ENCODE measurements around the gene COX5A. TPM values are rescaled to one million over a fixed set of nuclear protein-coding genes. Genes with fewer than 3 reads are reported as not detected.
"Not testable (repeated sequence)": the region's sequence is repeated elsewhere in the genome, so short reads cannot be mapped to it uniquely, and the experiment has no call there.

The COX5A gene
- total RNA-seq, 1 donor from 2014 or later: 804 TPM

DNA sequence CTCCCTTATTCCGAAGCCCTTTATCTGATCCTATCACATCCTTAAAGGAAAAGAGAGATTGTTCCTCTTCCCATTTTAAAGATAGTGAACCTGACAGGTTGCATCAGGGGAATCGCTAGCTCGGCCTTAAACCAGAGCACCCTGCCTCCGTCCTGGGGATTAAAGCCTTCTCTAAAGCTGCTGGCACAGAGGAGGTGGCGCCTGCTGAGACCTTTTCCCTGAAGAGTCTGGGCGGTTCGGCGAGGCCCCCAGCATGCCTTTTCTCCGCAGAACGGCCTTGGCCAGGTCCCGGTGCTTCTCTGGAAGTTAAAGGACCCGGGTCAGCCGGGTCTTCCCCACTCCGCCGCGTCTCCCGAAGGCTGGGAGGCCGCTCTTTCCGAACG is 31.8 kb downstream of the COX5A start:
- intact Hi-C loops (cut with DNase I): loop anchor here (1.0 to 2.0 kb wide), 2 partner anchors 31 to 33 kb away; partner anchors contain the start of gene SCAMP2
- no peak for DNase-seq (ENCODE audit: low spot score)

DNA sequence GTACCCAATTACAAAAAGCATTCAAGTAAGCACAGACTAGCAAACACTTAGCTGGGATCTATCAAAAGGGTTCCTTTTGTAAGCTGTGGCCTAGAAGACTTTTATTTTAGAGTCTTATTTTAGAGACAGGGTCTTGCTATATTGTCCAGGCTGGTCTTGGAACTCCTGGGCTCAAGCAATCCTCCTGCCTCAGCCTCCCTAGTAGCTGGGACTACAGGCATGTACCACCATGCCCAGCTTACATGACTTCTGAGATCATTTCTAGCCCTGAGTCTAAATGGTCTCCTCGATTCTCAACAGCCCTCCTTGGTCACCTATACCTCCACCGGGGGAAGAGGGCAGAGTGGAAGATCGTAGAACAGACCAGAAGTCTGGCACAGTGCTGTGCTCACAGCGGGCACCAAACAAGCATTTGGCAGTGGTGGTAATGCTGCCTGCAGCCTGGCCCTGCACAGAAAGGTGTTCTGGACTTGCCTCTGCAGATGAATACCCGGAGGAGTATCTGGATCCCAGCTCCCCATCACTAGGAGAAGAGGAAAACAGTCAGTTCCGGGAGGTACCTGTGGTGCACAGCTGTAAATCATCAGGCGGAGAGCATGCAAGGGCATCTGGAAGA is 33.6 kb downstream of the COX5A start:
- no peak for DNase-seq (ENCODE audit: low spot score)
- intact Hi-C loops (cut with DNase I): loop anchor here (5.0 kb wide), 1 partner anchor 117 kb away; no protein-coding TSS in a partner anchor

DNA sequence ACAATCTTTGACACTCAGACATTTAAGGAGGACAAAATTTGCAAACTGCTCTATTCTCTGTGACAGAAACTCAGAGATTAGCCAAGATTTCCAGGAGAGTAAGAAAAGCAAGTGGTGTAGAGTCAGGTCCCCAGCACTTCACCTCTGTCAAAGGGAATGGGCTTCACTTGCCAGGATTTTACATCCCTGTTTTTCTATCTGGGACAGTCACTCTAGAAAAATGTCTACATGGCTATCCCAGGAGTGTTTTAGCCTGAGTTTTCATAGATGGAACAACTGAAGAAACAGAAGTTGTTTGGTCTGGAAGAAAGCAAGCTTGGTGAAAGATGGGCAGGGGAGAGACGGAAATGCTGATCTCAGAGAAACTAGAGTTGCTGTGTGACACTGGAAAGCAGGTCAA is 34.2 kb downstream of the COX5A start:
- no peak for DNase-seq (ENCODE audit: low spot score)
- intact Hi-C loops (cut with DNase I): loop anchor here (2.0 to 5.0 kb wide), 2 partner anchors 61 to 116 kb away; partner anchors contain the start of gene ULK3

DNA sequence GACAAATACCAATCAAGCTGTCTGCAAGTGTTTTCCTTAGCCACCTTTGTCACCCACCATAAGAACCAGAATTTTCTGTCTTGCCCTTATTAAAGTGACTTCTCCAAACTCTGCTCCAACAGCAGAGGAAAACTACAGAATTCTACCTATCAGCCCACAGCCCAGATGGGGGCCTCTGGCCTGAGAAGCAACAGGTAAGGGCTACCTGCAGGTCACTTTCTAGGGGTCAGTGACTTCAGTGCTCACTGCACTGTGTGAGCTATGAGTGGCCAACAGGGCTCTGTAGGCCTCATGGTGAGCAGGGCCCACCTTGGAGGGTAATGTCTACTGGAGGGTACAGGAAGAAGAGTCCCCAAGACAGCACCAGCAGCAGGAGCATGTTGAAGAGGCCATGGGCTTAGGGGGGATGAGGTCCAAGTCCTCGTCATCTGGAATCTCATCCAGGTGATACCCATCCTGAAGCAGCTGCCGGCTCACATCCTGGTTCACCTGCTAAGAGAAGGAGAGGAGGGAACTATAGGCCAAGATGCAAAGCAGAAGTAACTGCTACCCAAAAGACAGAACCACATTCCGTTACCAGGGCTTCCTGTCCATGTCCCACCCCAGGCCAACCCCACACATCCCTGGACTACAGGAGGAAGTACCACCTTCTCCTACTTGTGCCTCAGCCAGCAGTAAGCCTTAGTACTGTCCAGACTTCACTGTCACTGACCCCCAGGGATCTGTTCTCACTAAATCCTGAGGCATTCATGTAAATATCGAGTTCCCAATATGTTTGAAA is 35.4 kb downstream of the COX5A start:
- no peak for DNase-seq (ENCODE audit: low spot score)
- intact Hi-C loops (cut with DNase I): loop anchor here (2.0 to 5.0 kb wide), 2 partner anchors 60 to 115 kb away; partner anchors contain the start of gene ULK3

DNA sequence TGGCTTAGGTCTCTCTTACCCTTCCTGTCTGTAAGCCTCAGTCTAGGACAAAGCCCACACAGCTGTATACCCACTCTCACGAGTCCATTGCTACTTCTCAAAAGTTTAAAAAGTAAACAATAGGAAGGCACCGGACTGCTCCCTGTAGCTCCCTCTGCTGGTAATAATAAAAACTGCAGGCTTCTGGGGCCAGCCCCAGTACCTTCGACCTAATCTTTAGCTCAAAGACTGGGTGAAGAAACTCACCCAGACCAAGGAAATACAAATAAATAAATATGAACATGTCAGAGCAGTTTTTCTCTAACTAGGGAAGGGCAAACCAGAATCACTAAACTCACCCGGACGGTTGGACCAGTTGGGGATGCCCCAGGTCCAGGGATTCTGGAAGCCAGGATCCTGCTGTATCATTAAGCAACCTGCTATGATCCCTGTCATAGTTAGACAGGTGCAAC is 36.2 kb downstream of the COX5A start:
- intact Hi-C loops (cut with DNase I): loop anchor here (2.0 to 5.0 kb wide), 2 partner anchors 59 to 114 kb away; partner anchors contain the start of gene ULK3
- no peak for DNase-seq (ENCODE audit: low spot score)

DNA sequence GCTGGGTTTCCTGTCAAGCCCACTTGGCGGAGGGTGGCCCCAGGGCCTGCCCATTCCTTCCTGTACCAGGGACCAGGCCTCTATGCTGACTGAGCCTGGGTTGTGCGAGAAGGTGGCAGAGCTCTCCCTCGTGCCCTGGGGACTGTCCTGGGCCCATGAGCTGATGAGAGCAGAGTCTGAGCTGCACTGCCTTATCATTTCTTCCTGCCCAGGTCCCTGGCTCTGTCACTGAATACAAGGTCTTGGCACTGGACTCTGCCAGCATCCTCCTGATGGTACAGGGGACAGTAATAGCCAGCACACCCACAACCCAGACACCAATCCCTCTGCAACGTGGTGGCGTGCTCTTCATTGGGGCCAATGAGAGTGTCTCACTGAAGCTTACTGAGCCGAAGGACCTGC is 40.6 kb downstream of the COX5A start:
- DNase-seq (ENCODE audit: low spot score): no peak
- intact Hi-C loops (cut with DNase I): no loop called here

DNA sequence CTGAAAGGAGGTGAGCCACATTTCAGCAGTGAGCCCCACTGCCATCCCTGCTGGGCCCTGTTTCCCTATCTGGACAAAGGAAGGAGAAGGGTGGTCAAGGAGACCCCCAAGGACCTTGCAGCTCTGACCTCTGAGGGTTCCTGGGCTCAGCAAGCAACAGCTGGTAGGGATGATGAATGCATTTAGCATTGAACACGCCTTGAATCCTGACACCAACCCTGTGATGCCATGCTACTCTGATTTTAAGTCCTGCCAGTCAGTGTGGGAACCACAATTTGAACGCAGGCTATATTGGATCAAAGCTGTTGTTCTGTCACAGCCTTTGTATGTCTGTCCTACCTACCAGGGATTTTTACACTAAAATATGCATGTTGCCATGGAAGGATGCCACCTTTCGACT is 41.6 kb downstream of the COX5A start:
- intact Hi-C loops (cut with DNase I): no loop called here

DNA sequence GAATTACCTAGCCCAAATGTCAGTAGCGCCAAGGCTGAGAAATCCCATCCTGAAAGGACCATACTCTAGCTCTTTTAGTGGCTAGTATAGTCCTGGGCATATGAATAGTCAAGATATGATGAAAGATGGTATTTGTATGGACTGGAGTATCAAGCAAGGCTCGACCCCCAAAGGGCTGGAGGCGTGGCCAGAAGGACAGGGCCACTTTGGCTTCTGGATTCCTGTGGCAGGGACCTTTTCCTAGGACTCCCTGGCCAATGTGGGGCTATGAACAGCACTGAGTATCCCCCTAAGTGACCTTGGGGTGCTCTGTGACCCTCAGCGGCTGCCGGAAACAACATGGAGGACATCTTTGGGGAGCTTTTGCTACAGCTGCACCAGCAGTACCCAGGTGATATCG is 42.0 kb downstream of the COX5A start:
- no peak for DNase-seq (ENCODE audit: low spot score)
- intact Hi-C loops (cut with DNase I): no loop called here

More for the DNA sequence above, 41.6 kb downstream of the COX5A start:
- DNase-seq (ENCODE audit: low spot score): no peak

DNA sequence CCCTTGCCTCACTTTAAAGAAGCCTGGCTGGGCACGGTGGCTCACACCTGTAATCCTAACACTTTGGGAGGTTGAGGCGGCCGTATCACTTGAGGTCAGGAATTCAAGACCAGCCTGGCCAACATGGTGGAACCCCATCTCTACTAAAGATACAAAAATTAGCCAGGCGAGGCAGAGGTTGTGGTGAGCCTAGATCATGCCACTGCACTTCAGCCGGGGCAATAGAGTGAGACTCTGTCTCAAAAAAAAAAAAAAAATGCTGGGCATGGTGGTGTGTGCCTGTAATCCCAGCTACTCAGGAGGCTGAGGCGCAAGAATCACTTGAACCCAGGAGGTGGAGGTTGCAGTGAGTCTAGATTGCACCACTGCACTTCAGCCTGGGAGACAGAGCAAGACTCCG is 43.5 kb downstream of the COX5A start:
- intact Hi-C loops (cut with DNase I); DNase-seq (ENCODE audit: low spot score): not testable (repeated sequence)

DNA sequence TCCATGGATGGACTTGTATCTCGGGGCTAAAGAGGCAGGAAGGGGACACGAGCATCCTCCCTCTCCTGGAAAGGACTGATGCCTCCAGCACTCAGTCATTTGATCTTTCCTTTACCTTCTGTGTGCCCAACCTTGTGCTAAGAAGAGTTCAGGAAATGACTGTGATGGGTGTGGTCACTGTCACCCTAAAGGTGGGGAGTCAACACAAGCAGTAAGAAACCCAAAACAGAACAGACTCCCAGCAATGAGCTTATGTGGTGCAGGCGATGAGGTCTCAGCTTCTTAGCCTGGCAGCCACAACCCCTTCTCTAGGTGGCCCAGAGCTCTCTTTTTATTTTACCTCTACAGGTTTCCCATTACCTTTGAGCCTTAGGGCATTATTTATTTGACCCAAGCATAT is 44.2 kb downstream of the COX5A start:
- intact Hi-C loops (cut with DNase I): no loop called here
- DNase-seq (ENCODE audit: low spot score): no peak

DNA sequence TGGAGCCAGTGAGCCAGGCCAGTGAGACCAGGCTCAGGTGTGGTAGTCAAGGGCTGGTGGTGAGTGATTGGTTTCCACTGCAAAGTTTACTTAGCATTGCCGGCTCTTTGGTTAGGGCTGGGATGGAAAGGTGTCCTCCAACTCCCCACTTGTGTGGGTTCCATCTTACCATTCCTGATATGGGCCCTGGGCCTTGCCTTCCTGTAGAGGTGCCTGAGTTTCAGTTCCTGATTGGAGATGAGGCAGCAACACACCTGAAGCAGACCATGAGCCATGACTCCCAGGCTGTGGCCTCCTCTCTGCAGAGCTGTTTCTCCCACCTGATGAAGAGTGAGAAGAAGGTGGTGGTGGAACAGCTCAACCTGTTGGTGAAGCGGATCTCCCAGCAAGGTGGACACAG is 44.9 kb downstream of the COX5A start:
- DNase-seq (ENCODE audit: low spot score): no peak
- intact Hi-C loops (cut with DNase I): no loop called here

DNA sequence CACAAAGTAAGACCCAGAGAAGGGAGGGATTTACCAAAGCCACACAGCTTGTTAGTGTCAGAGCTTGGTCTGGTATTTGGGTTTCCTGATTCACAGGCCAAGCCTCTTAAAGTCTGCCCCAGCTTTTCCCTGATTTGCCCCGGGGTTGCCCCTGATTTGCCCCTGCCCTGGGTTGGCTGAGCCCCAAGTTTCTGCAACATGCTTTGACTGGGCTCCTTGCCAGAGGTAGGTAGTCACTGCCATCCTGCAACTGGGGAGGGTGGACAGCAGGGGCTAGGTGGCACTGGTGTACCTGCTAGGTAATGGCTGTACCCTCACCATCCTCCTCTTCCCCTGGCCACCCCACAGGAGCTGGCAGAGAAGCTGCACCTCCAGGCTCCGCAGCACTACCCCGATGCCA is 45.6 kb downstream of the COX5A start:
- DNase-seq (ENCODE audit: low spot score): no peak
- intact Hi-C loops (cut with DNase I): no loop called here

DNA sequence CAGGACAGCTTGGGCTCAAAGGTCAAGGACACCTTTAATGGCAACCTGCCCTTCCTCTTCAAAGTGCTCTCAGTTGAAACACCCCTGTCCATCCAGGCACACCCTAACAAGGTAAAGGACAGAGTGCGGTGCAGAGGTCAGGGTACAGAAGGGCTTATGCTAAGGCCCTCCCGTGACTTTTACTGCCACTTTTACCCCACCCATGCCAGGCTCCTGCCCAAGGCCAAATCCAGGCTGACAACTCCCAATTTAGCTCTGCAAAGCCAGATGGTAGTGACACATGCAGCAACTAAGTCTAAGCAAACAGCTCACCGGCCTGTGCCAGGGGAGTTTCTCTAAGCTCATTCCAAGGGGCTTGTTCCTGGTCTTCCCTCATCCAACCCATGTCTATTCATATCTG is 46.4 kb downstream of the COX5A start:
- intact Hi-C loops (cut with DNase I): no loop called here
- DNase-seq (ENCODE audit: low spot score): no peak

DNA sequence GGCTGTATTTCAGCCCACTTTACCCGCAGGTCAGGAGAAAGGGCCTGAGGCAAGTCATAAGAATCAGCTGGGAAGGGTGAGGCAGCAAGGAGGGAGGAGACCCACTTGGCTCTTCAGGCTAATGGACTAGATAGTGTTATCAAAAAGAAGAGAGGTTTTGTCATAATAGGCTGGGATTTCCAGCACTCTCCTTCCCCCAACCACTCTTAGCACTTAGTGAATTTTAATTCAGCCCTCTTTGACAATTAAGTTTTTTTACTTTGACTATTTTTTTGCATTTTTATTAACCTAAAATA is 47.3 kb downstream of the COX5A start:
- intact Hi-C loops (cut with DNase I): no loop called here
- no peak for DNase-seq (ENCODE audit: low spot score)

DNA sequence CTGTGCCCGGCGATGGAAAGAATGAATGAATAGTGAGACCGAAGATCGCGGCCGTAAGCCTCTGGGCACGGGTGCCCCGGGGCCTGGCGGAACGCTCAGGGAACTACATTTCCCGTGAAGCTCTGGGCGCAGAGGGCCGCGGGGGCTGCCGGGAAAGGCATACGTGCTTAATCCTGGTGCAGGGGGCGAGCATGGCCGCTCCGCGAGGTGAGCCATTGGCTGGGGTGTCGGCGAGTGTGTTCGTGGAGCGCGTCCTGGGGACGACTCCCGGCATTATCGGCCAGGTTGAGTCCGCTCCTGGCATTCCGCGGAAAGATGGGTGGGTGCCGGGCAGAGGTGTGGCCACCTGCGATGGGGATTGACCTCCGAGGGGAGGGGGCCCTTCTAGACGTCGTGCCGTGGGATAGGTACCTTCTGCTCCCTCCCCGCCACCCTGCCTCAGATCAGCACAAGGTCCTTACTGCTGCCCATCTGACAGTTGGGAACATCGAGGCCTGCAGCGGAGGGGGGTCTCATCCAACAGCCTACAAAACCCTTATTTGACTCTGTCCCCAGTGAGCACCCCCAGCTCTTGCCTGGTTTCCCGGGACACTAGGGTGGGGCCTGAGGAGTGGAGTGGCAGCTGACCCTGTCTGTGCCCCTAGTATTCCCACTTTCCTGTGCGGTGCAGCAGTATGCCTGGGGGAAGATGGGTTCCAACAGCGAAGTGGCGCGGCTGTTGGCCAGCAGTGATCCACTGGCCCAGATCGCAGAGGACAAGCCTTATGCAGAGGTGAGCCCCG is 47.8 kb downstream of the COX5A start, which contains the start of gene MPI:
Gene MPI (plus strand): TSS at position 160 of the 782 bp plus-strand sequence. CDS start 32 bp downstream, at position 192.
- intact Hi-C loops (cut with DNase I): no loop called here
- DNase-seq (ENCODE audit: low spot score): peak; percentile 95

DNA sequence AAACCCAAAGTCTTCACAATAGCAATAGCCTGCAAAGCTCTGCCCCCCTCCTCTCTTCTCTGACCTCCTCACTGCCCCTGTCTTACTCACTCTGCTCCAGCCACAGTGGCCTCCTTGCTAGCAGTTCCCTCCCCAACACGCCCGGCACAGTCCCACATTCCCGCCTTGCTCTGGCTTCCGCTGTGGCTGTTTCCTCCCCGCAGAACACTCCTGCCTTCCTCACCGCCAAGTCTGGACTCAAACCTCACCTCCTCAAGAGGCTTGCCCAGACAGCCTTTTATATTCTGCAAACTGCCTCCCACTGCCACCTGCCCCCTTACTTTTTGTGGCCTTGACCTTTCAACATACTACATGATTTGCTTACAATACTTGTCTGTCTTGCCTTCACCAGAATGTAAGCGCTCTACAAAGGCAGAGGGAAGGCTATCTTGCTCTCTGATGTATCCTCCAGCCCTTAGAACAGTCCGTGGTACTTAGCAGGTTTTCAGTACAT is 48.4 kb downstream of the COX5A start:
- DNase-seq (ENCODE audit: low spot score): no peak
- intact Hi-C loops (cut with DNase I): no loop called here

DNA sequence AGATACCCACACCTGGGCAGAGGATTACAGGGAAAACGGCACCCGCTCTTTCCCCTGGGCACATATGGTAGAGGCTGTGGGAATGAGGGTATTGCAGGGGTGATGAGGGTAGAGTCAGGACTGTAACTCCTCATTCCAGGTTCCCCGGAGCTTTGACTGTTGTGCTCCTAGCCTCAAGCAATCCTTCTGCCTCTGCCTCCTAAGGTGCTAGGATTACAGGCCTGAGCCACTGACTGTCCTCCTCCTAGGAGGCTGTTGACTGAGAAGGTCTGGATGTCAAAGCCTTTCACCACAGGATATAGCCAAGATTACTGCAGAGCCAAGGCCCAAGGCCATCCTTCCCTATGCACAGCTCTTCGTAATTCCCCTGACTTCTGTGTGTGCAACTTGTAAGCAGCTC is 49.2 kb downstream of the COX5A start:
- DNase-seq (ENCODE audit: low spot score): no peak
- intact Hi-C loops (cut with DNase I): no loop called here

DNA sequence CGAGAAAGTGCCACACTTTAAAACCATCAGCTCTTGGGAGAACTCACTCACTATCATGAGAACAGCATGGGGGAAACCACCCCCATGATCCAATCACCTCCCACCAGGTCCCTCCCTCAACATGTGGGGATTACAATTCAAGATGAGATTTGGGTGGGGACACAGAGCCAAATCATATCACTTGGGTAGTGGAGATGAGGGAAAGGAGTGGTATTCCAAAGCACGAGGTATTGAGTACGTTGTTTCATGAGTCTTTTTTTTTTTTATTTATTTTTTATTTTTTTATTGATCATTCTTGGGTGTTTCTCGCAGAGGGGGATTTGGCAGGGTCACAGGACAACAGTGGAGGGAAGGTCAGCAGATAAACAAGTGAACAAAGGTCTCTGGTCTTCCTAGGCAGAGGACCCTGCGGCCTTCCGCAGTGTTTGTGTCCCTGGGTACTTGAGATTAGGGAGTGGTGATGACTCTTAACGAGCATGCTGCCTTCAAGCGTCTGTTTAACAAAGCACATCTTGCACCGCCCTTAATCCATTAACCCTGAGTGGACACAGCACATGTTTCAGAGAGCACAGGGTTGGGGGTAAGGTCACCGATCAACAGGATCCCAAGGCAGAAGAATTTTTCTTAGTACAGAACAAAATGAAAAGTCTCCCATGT is 50.2 kb downstream of the COX5A start:
- intact Hi-C loops (cut with DNase I); DNase-seq (ENCODE audit: low spot score): not testable (repeated sequence)

DNA sequence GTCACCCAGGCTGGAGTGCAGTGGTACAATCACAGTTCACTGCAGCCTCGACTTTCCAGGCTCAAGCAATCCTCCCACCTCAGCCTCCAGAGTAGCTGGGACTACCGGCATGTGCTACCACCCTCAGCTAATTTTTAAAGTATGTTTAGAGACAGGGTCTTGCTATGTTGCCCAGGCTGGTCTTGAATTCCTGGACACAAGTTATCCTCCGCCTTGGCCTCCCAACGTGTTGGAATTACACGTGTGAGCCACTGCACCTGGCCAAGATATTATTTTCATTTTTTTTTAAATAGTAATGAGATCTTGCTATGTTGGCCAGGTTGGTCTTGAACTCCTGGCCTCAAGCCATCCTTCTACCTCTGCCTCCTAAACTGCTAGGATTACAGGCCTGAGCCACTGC is 52.4 kb downstream of the COX5A start:
- DNase-seq (ENCODE audit: low spot score): no peak

More for the DNA sequence above, 52.4 kb downstream of the COX5A start:
- intact Hi-C loops (cut with DNase I): no loop called here

Data from cardiac septum (tissue), 1 donor.